ENCODE measurements around the gene CDK5. TPM values are rescaled to one million over a fixed set of nuclear protein-coding genes. Genes with fewer than 3 reads are reported as not detected.

The CDK5 gene
- total and polyA plus RNA-seq, 9 of the 15 experiments (the other 6 are each of a cell fraction or from before 2014, with no cell fraction given): 3.2 to 38.0 (median 27.5) TPM

DNA sequence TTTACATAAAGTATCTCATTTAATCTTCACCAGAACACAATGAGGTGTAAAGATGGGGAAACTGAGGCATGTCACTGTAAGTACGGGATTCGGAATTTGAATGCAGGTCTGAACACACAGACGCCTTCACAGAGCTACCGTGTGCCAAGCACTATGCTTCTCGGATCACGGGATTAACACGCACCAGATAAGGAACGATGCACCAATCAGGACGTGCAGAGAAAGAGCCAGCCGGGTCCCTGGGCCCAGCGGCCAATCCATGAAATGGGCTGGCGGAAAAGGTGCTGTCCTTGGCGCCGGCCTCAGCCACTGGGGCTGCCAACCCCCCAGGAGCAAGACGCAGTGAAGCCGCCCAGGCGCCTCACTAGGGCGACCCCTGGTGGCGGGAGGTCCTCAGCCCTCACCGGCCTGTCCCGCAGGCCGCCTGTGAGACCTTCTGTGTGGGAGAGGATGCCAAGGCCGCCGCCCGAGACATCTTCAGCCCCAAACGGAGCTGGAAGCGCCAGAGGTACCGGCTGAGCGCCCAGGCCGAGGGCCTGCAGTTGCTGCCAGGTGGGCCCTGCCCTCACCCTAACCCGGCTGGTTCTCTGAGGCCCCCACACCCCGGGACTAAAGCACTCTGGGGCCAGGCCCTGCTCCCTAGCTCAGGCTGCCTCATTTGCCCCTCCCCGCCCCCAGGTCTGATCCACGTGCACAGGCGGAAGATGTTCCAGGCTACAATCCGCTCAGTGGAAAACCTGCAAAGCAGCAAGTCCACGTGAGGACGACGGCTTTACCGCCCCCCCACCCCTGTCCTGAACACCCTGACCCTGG lies 49.0 kb downstream of the CDK5 start (continued):
- TF ChIP-seq POLR3A (IDR thresholded peaks at IDR 0.05; ENCODE audit: borderline replicate concordance, extremely low read depth, insufficient read depth, insufficient read length) (no peak), RHOXF2B (CRISPR knock-in tag; conservative IDR thresholded peaks at IDR 0.05) (no peak), ETV6 (IDR thresholded peaks at IDR 0.05; ENCODE audit: borderline replicate concordance in 1 of 2, low read depth in 2 of 2, low read length in 1 of 2) (peak; percentile 15 to 78; a peak in 3 of 4 replicates), ETV6 (CRISPR knock-in tag; IDR thresholded peaks at IDR 0.05; ENCODE audit: borderline replicate concordance) (peak; percentile 14; the same call in 1 of the 2 replicates), CCNT2 (IDR thresholded peaks at IDR 0.05; ENCODE audit: borderline replicate concordance, extremely low read depth, insufficient read length, low read depth, low read length) (peak; percentile 93), PPARD (CRISPR knock-in tag; IDR thresholded peaks at IDR 0.05) (no peak), CSDE1 (IDR thresholded peaks at IDR 0.05) (no peak), SRSF3 (IDR thresholded peaks at IDR 0.05; ENCODE audit: insufficient read depth, low read length) (no peak), HOXB6 (CRISPR knock-in tag; IDR thresholded peaks at IDR 0.05; ENCODE audit: borderline replicate concordance) (no peak), PCBP2 (IDR thresholded peaks at IDR 0.05; ENCODE audit: low read depth, low read length, poor library complexity, severe bottlenecking) (no peak), KLF10 (CRISPR knock-in tag; IDR thresholded peaks at IDR 0.05) (no peak), SLC30A9 (CRISPR knock-in tag; IDR thresholded peaks at IDR 0.05) (no peak), RFX5 (IDR thresholded peaks at IDR 0.05; ENCODE audit: low read depth, low read length) (no peak), EGR1 (conservative IDR thresholded peaks at IDR 0.05) (peak; percentile 56), DMBX1 (CRISPR knock-in tag; IDR thresholded peaks at IDR 0.05; ENCODE audit: borderline replicate concordance) (peak; percentile 69), ASH1L (IDR thresholded peaks at IDR 0.05; ENCODE audit: borderline replicate concordance, low read depth, partially characterized antibody) (peak; percentile 60), ZNF253 (CRISPR knock-in tag; conservative IDR thresholded peaks at IDR 0.05) (no peak)
- TF ChIP-seq, protein P1, sequence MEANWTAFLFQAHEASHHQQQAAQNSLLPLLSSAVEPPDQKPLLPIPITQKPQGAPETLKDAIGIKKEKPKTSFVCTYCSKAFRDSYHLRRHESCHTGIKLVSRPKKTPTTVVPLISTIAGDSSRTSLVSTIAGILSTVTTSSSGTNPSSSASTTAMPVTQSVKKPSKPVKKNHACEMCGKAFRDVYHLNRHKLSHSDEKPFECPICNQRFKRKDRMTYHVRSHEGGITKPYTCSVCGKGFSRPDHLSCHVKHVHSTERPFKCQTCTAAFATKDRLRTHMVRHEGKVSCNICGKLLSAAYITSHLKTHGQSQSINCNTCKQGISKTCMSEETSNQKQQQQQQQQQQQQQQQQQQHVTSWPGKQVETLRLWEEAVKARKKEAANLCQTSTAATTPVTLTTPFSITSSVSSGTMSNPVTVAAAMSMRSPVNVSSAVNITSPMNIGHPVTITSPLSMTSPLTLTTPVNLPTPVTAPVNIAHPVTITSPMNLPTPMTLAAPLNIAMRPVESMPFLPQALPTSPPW (CRISPR knock-in tag; IDR thresholded peaks at IDR 0.05): peak; percentile 71
- TF ChIP-seq, protein P2, sequence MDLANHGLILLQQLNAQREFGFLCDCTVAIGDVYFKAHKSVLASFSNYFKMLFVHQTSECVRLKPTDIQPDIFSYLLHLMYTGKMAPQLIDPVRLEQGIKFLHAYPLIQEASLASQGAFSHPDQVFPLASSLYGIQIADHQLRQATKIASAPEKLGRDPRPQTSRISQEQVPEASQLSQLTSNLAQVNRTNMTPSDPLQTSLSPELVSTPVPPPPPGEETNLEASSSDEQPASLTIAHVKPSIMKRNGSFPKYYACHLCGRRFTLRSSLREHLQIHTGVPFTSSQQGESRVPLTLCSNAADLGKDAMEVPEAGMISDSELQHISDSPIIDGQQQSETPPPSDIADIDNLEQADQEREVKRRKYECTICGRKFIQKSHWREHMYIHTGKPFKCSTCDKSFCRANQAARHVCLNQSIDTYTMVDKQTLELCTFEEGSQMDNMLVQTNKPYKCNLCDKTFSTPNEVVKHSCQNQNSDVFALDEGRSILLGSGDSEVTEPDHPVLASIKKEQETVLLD (IDR thresholded peaks at IDR 0.05): peak; percentile 82
- TF ChIP-seq, protein P3, sequence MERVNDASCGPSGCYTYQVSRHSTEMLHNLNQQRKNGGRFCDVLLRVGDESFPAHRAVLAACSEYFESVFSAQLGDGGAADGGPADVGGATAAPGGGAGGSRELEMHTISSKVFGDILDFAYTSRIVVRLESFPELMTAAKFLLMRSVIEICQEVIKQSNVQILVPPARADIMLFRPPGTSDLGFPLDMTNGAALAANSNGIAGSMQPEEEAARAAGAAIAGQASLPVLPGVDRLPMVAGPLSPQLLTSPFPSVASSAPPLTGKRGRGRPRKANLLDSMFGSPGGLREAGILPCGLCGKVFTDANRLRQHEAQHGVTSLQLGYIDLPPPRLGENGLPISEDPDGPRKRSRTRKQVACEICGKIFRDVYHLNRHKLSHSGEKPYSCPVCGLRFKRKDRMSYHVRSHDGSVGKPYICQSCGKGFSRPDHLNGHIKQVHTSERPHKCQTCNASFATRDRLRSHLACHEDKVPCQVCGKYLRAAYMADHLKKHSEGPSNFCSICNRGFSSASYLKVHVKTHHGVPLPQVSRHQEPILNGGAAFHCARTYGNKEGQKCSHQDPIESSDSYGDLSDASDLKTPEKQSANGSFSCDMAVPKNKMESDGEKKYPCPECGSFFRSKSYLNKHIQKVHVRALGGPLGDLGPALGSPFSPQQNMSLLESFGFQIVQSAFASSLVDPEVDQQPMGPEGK (CRISPR knock-in tag; IDR thresholded peaks at IDR 0.05; ENCODE audit: borderline replicate concordance): peak; percentile 80
- TF ChIP-seq, protein P4, sequence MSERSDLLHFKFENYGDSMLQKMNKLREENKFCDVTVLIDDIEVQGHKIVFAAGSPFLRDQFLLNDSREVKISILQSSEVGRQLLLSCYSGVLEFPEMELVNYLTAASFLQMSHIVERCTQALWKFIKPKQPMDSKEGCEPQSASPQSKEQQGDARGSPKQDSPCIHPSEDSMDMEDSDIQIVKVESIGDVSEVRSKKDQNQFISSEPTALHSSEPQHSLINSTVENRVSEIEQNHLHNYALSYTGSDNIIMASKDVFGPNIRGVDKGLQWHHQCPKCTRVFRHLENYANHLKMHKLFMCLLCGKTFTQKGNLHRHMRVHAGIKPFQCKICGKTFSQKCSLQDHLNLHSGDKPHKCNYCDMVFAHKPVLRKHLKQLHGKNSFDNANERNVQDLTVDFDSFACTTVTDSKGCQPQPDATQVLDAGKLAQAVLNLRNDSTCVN (CRISPR knock-in tag; IDR thresholded peaks at IDR 0.05): 0 out of 2 replicates have a peak, but pooled peaks have one; percentile 55

Data from K562 (cell line).